H1 (cell line): ENCODE measurements around the gene MMS22L. TPM values are rescaled to one million over a fixed set of nuclear protein-coding genes. Genes with fewer than 3 reads are reported as not detected.

ENCODE experiments used
- CTCF ChIA-PET: fragments of 300-600 bp; sonication (Branson Sonifier 250); formaldehyde crosslinking; loops from one replicate; lab custom pipeline; 2021; ENCODE audit not compliant: partially characterized antibody; lab: Charles Lee
- POLR2A ChIA-PET: fragments of 300-600 bp; sonication (Branson Sonifier 250); formaldehyde crosslinking; loops from one replicate; lab custom pipeline; 2021; ENCODE audit warnings: inconsistent platforms; ENCODE audit not compliant: partially characterized antibody; lab: Charles Lee
- DNase-seq, 2 experiments: peaks; one replicate each; pipeline versions ENCODE4 v3.0.0 to v3.0.0-alpha.2; 2010 to 2022; ENCODE audit warnings: low spot score in 2 of 2, low read depth in 1 of 2, mixed read lengths in 1 of 2
- FAIRE-seq: peaks from 2 replicates; lab custom pipeline; 2011; peaks lifted over from hg19 to GRCh38; lab: Jason Lieb, UNC
- H2AFZ ChIP-seq: 2 replicates; pipeline ENCODE4 v1.8.1; 2012; ENCODE audit warnings: low read length, inconsistent platforms
- H2AK5ac ChIP-seq: 2 replicates; pipeline ENCODE4 v1.6.1; 2013; ENCODE audit warnings: low read depth, low read length
- H2BK120ac ChIP-seq: replicated peaks from 2 replicates; pipeline ENCODE3; 2013; ENCODE audit warnings: low read depth, low read length, inconsistent platforms
- H2BK12ac ChIP-seq: 2 replicates; pipeline ENCODE4 v1.6.1; 2013; ENCODE audit warnings: low read depth, low read length
- H2BK15ac ChIP-seq: 2 replicates; pipeline ENCODE4 v1.6.1; 2013; ENCODE audit warnings: low read length
- H2BK20ac ChIP-seq: 2 replicates; pipeline ENCODE4 v1.6.1; 2013; ENCODE audit warnings: low read length
- H2BK5ac ChIP-seq: 2 replicates; pipeline ENCODE4 v1.6.1; 2013; ENCODE audit warnings: low read depth, low read length
- H3K14ac ChIP-seq: 2 replicates; pipeline ENCODE4 v1.6.1; 2013; ENCODE audit warnings: inconsistent platforms; ENCODE audit not compliant: insufficient read length
- H3K18ac ChIP-seq: 2 replicates; pipeline ENCODE4 v1.6.1; 2013; ENCODE audit warnings: low read length; ENCODE audit errors: extremely low read depth
- H3K23ac ChIP-seq: 2 replicates; pipeline ENCODE4 v1.6.1; 2013; ENCODE audit warnings: inconsistent platforms; ENCODE audit not compliant: insufficient read length
- H3K23me2 ChIP-seq: 2 replicates; pipeline ENCODE4 v1.6.1; 2013; ENCODE audit warnings: low read depth, low read length
- H3K27ac ChIP-seq: 2 replicates; pipeline ENCODE4 v1.6.1; 2011; ENCODE audit warnings: low read depth, low read length, inconsistent platforms
- H3K27me3 ChIP-seq, 4 experiments: replicated peaks in 1 of 4; 1 replicate in 1 of 4; 2 replicates in 3 of 4; pipeline versions ENCODE4 v1.6.1 to v1.8.1; 2011 to 2013; ENCODE audit warnings: low read length in 3 of 4, mild to moderate bottlenecking in 3 of 4, inconsistent platforms in 2 of 4, mixed read lengths in 2 of 4, moderate library complexity in 1 of 4; ENCODE audit not compliant: control insufficient read depth in 3 of 4, insufficient read depth in 3 of 4; ENCODE audit errors: extremely low read depth in 1 of 4
- H3K36me3 ChIP-seq, 4 experiments: 2 replicates each; pipeline versions ENCODE4 v1.6.1 to v1.8.1; 2011 to 2013; ENCODE audit warnings: mild to moderate bottlenecking in 4 of 4, low read length in 3 of 4, moderate library complexity in 2 of 4, control low read depth in 1 of 4, inconsistent platforms in 1 of 4; ENCODE audit not compliant: insufficient read depth in 4 of 4, control insufficient read depth in 2 of 4
- H3K4ac ChIP-seq: replicated peaks from 2 replicates; pipeline ENCODE3; 2013; ENCODE audit warnings: low read length, low read depth, mixed read lengths, inconsistent platforms; ENCODE audit not compliant: insufficient read length
- H3K4me1 ChIP-seq, 4 experiments: replicated peaks in 1 of 4; 1 replicate in 1 of 4; 2 replicates in 3 of 4; pipeline versions ENCODE4 v1.6.1 to v1.8.1; 2011 to 2013; ENCODE audit warnings: low read length in 3 of 4, inconsistent platforms in 2 of 4, mixed read lengths in 1 of 4; ENCODE audit not compliant: insufficient read depth in 4 of 4, control insufficient read depth in 3 of 4
- H3K4me2 ChIP-seq, 2 experiments: 2 replicates each; pipeline versions ENCODE4 v1.6.1 to v1.8.1; 2011 to 2013; ENCODE audit warnings: low read depth in 2 of 2, low read length in 2 of 2, control low read depth in 1 of 2, inconsistent platforms in 1 of 2, mild to moderate bottlenecking in 1 of 2; ENCODE audit not compliant: insufficient read depth in 1 of 2
- H3K4me3 ChIP-seq, 4 experiments: fragments of 200-600, 300-600 bp in 1 of 4; sonication (generic), shearing (Covaris generic), sonication (Bioruptor Twin) in 1 of 4; 2 replicates each; pipeline versions ENCODE4 v1.5.1 to v1.8.1; 2011 to 2016; ENCODE audit warnings: low read length in 4 of 4, low read depth in 3 of 4, control low read depth in 2 of 4, inconsistent platforms in 2 of 4, mild to moderate bottlenecking in 2 of 4, mixed read lengths in 1 of 4, moderate library complexity in 1 of 4; ENCODE audit not compliant: insufficient read depth in 2 of 4; ENCODE audit errors: extremely low read depth in 1 of 4
- H3K56ac ChIP-seq: replicated peaks from 2 replicates; pipeline ENCODE3; 2013; ENCODE audit warnings: low read depth, mild to moderate bottlenecking, mixed read lengths, low read length, inconsistent platforms; ENCODE audit not compliant: insufficient read length
- H3K79me1 ChIP-seq: 2 replicates; pipeline ENCODE4 v1.6.1; 2013; ENCODE audit warnings: low read depth, low read length, control low read depth
- H3K79me2 ChIP-seq, 2 experiments: 2 replicates each; pipeline versions ENCODE4 v1.6.1 to v1.8.1; 2012 to 2013; ENCODE audit warnings: low read length in 2 of 2, mild to moderate bottlenecking in 2 of 2, inconsistent platforms in 1 of 2; ENCODE audit not compliant: insufficient read depth in 2 of 2, control insufficient read depth in 1 of 2
- H3K9ac ChIP-seq, 4 experiments: replicated peaks in 1 of 4; 1 replicate in 1 of 4; 2 replicates in 3 of 4; pipeline versions ENCODE4 v1.6.1 to v1.8.1; 2011 to 2013; ENCODE audit warnings: low read depth in 3 of 4, low read length in 3 of 4, control low read depth in 2 of 4, mild to moderate bottlenecking in 2 of 4, moderate library complexity in 2 of 4, inconsistent platforms in 1 of 4; ENCODE audit errors: extremely low read depth in 1 of 4
- H3K9me3 ChIP-seq, 2 experiments: 2 replicates each; pipeline versions ENCODE4 v1.6.1 to v1.8.1; 2012 to 2013; ENCODE audit warnings: mild to moderate bottlenecking in 2 of 2, moderate library complexity in 2 of 2, control low read depth in 1 of 2, inconsistent platforms in 1 of 2, low read depth in 1 of 2, low read length in 1 of 2, mixed read lengths in 1 of 2; ENCODE audit not compliant: insufficient read depth in 2 of 2
- H4K20me1 ChIP-seq, 2 experiments: replicated peaks in 1 of 2; 2 replicates each; pipeline versions ENCODE3 to v1.8.1; 2011 to 2013; ENCODE audit warnings: inconsistent platforms in 2 of 2, low read length in 2 of 2, mild to moderate bottlenecking in 1 of 2; ENCODE audit not compliant: insufficient read depth in 2 of 2, control insufficient read depth in 1 of 2
- H4K5ac ChIP-seq: 2 replicates; pipeline ENCODE4 v1.6.1; 2013; ENCODE audit warnings: low read length, low read depth, mixed read lengths, inconsistent platforms; ENCODE audit not compliant: insufficient read length
- H4K8ac ChIP-seq: 2 replicates; pipeline ENCODE4 v1.8.0; 2013; ENCODE audit warnings: mild to moderate bottlenecking, moderate library complexity, low read length, inconsistent platforms; ENCODE audit not compliant: insufficient read depth; ENCODE audit errors: extremely low read depth
- H4K91ac ChIP-seq: replicated peaks from 2 replicates; pipeline ENCODE3; 2013; ENCODE audit warnings: low read length, mixed read lengths, inconsistent platforms; ENCODE audit not compliant: insufficient read length
- ASH2L ChIP-seq: fragments of 200-600, 300-600 bp; sonication (generic); IDR thresholded peaks from one replicate; pipeline ENCODE4 v1.7.1; 2017; ENCODE audit warnings: low read length
- HDAC6 ChIP-seq: IDR thresholded peaks from one replicate; pipeline ENCODE4 v1.7.1; 2012; ENCODE audit warnings: low read depth, mild to moderate bottlenecking, inconsistent platforms, low read length, moderate library complexity
- KDM5A ChIP-seq: fragments of 200-600 bp; IDR thresholded peaks from 2 replicates; pipeline ENCODE4 v1.7.1; 2012; ENCODE audit warnings: mild to moderate bottlenecking, low read length, inconsistent platforms, mixed read lengths
- SIRT6 ChIP-seq: IDR thresholded peaks from one replicate; pipeline ENCODE4 v1.7.1; 2012; ENCODE audit warnings: low read length, inconsistent platforms
- TEAD4 ChIP-seq: IDR thresholded peaks from 2 replicates; pipeline ENCODE4 v1.6.1; 2012; ENCODE audit warnings: low read depth, low read length, inconsistent platforms, mixed read lengths
- polyA plus RNA-seq, 7 experiments: library from polyadenylated mRNA; depleted of rRNA in 3 of 7; stranded (reverse) in 5 of 7; unstranded in 2 of 7; fragments of >200 nt in 5 of 7; fragments of 200-250 nt in 2 of 7; gene quantifications; 1 replicate in 5 of 7; 2 replicates in 1 of 7; 4 replicates in 1 of 7; pipeline versions ENCODE4 v1.2.1 to v1.2.3, GENCODE V29; 2011 to 2013; ENCODE audit warnings: missing spikeins in 2 of 7, mixed read lengths in 2 of 7
- total RNA-seq: library from RNA; stranded (reverse); fragmentation: NEBNext Ultra II Directional; extraction: Animal tissue kit (Norgen Biotek cat#: 25700); gene quantifications from 2 replicates; pipeline ENCODE4 v1.2.1, GENCODE V29; 2021

MMS22L gene
- total and polyA plus RNA-seq, 2 of the 8 experiments (the other 6 are each of a cell fraction or from before 2014, with no cell fraction given): 11.1 to 32.6 TPM

GRCh38 chr6:97316978-97317377 lies 34.0 kb upstream of the MMS22L start:
- ChIA-PET POLR2A (no interaction called here), CTCF (no interaction called here)
- DNase-seq (no peak), FAIRE-seq (no peak)
- H3K56ac ChIP-seq: no peak overlapping the region
- no peaks in the 10 kb centered on the region for H3K23me2 ChIP-seq
- H4K20me1 ChIP-seq: no peaks in the 10 kb centered on the region
- no peak overlapping the region for H3K14ac ChIP-seq
- H3K79me2 ChIP-seq: no peaks in the 10 kb centered on the region
- H3K27ac ChIP-seq: no peak overlapping the region
- H4K91ac ChIP-seq: no peak overlapping the region
- H4K8ac ChIP-seq: no peak overlapping the region
- no peak overlapping the region for H2BK12ac ChIP-seq
- no peak overlapping the region for H2AFZ ChIP-seq
- no peak overlapping the region for H3K4ac ChIP-seq
- no peak overlapping the region for H2BK120ac ChIP-seq
- H2AK5ac ChIP-seq: no peak overlapping the region
- H3K27me3 ChIP-seq: no peaks in the 10 kb centered on the region
- H2BK20ac ChIP-seq: no peak overlapping the region
- no peak overlapping the region for H3K9ac ChIP-seq
- H3K4me2 ChIP-seq: no peak overlapping the region
- no peak overlapping the region for H3K4me3 ChIP-seq
- no peaks in the 10 kb centered on the region for H3K79me1 ChIP-seq
- H3K4me1 ChIP-seq: no peaks in the 10 kb centered on the region
- H3K9me3 ChIP-seq: no peaks in the 10 kb centered on the region
- no peak overlapping the region for H3K23ac ChIP-seq
- no peak overlapping the region for H2BK5ac ChIP-seq
- H2BK15ac ChIP-seq: no peak overlapping the region
- no peaks in the 10 kb centered on the region for H3K36me3 ChIP-seq
- no peak overlapping the region for H4K5ac ChIP-seq
- H3K18ac ChIP-seq: no peak overlapping the region
- TF ChIP-seq HDAC6: no peak
- no peak for TF ChIP-seq SIRT6
- no peak for TF ChIP-seq KDM5A
- no peak for TF ChIP-seq ASH2L
- TF ChIP-seq TEAD4: no peak
